Astrocyte (in vitro differentiated cells and primary cell): ENCODE measurements around the gene RAB29. TPM values are rescaled to one million over a fixed set of nuclear protein-coding genes. Genes with fewer than 3 reads are reported as not detected.

Experiments used
- DNase-seq: peaks from one replicate; pipeline ENCODE4 v3.0.0-alpha.2; 2010; ENCODE audit warnings: low read depth
- FAIRE-seq: peaks from 2 replicates; lab custom pipeline; 2011; peaks lifted over from hg19 to GRCh38; lab: Jason Lieb, UNC
- H2AFZ ChIP-seq: 2 replicates; pipeline ENCODE4 v1.6.0; 2012; ENCODE audit warnings: low read depth, low read length, inconsistent platforms
- H3K27ac ChIP-seq: 2 replicates; pipeline ENCODE4 v1.5.1; 2011; ENCODE audit warnings: low read depth, low read length, inconsistent platforms
- H3K27me3 ChIP-seq: 2 replicates; pipeline ENCODE4 v1.6.0; 2011; ENCODE audit warnings: low read length, inconsistent platforms; ENCODE audit not compliant: insufficient read depth
- H3K36me3 ChIP-seq: 2 replicates; pipeline ENCODE4 v1.5.1; 2011; ENCODE audit warnings: low read length, inconsistent platforms; ENCODE audit not compliant: insufficient read depth
- H3K4me1 ChIP-seq: 2 replicates; pipeline ENCODE4 v1.5.1; 2011; ENCODE audit warnings: low read length, inconsistent platforms; ENCODE audit not compliant: insufficient read depth
- H3K4me2 ChIP-seq: 2 replicates; pipeline ENCODE4 v1.6.0; 2012; ENCODE audit warnings: low read length, inconsistent platforms
- H3K4me3 ChIP-seq: 2 replicates; pipeline ENCODE4 v1.5.1; 2011; ENCODE audit warnings: low read depth, mild to moderate bottlenecking, low read length, inconsistent platforms; ENCODE audit not compliant: insufficient read depth
- H3K79me2 ChIP-seq: 2 replicates; pipeline ENCODE4 v1.6.0; 2012; ENCODE audit warnings: mild to moderate bottlenecking, low read length, inconsistent platforms; ENCODE audit not compliant: insufficient read depth
- H3K9ac ChIP-seq: 2 replicates; pipeline ENCODE4 v1.6.0; 2012; ENCODE audit warnings: mild to moderate bottlenecking, low read length, inconsistent platforms
- H3K9me3 ChIP-seq: 2 replicates; pipeline ENCODE4 v1.5.1; 2012; ENCODE audit warnings: low read depth, mild to moderate bottlenecking, low read length, inconsistent platforms; ENCODE audit not compliant: insufficient read depth
- H4K20me1 ChIP-seq: 2 replicates; pipeline ENCODE4 v1.6.0; 2012; ENCODE audit warnings: low read length, inconsistent platforms; ENCODE audit not compliant: insufficient read depth
- H3K27ac Mint-ChIP-seq: one replicate; pipeline ENCODE4 v1.8.0; 2021; ENCODE audit warnings: mild to moderate bottlenecking, mixed read lengths; ENCODE audit not compliant: unreplicated experiment
- H3K27me3 Mint-ChIP-seq: one replicate; pipeline ENCODE4 v1.8.0; 2021; ENCODE audit warnings: low read depth, mixed read lengths; ENCODE audit not compliant: unreplicated experiment
- H3K36me3 Mint-ChIP-seq: one replicate; pipeline ENCODE4 v1.8.0; 2021; ENCODE audit warnings: low read depth, mixed read lengths; ENCODE audit not compliant: unreplicated experiment
- H3K4me1 Mint-ChIP-seq: one replicate; pipeline ENCODE4 v1.8.0; 2021; ENCODE audit warnings: low read depth, mixed read lengths; ENCODE audit not compliant: unreplicated experiment
- H3K4me3 Mint-ChIP-seq: one replicate; pipeline ENCODE4 v1.8.0; 2021; ENCODE audit warnings: mild to moderate bottlenecking, moderate library complexity, mixed read lengths; ENCODE audit not compliant: unreplicated experiment
- H3K9me3 Mint-ChIP-seq: one replicate; pipeline ENCODE4 v1.8.0; 2021; ENCODE audit warnings: mild to moderate bottlenecking, mixed read lengths; ENCODE audit not compliant: unreplicated experiment
- EZH2 ChIP-seq: IDR thresholded peaks from 2 replicates; pipeline ENCODE4 v1.6.1; 2012; ENCODE audit warnings: mild to moderate bottlenecking, low read length, inconsistent platforms; ENCODE audit not compliant: insufficient read depth
- total RNA-seq: library from RNA; stranded (reverse); gene quantifications from 2 replicates; pipeline ENCODE4 v1.2.1, GENCODE V29; 2021
- TF ChIP-seq, protein P1 (sequence below): IDR thresholded peaks from 2 replicates; pipeline ENCODE4 v1.5.1; 2011; ENCODE audit warnings: low read depth, mild to moderate bottlenecking, inconsistent platforms, low read length, moderate library complexity; ENCODE audit not compliant: insufficient read depth

The RAB29 gene
- total RNA-seq, 1 donor from 2014 or later = 13.3 TPM

DNA sequence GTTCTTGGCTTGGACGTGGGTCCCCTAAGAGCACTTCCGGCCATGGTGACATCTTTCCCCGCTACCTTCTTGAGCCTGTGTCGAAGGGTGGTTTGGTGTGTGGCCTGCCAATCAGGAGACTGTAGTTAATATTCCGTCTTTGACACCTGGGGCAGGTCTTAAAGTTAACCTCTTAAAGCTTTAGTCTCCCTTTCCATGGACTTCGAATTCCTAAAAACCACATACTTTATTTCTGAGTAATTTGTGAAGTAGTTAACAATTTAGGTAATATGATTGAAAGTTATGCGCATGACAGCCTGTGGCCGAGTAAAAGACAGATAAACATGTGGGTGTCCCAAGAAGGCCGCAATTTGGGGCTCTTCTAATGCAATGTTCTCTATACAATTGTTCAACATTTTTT lies 10.2 kb upstream of the RAB29 start:
- no peak overlapping the region for H3K27ac Mint-ChIP-seq
- Histone ChIP-seq H4K20me1 (no peaks in the 10 kb centered on the region), H3K4me3 (no peak overlapping the region), H3K4me2 (no peak overlapping the region), H3K9me3 (no peaks in the 10 kb centered on the region), H2AFZ (no peak overlapping the region), H3K27ac (no peak overlapping the region), H3K27me3 (peaks cover 2% of the 10 kb centered on the region), H3K9ac (no peak overlapping the region), H3K4me1 (peaks cover 5% of the 10 kb centered on the region), H3K36me3 (peaks cover 2% of the 10 kb centered on the region), H3K79me2 (no peaks in the 10 kb centered on the region)
- peaks cover 4% of the 10 kb centered on the region for H3K27me3 Mint-ChIP-seq
- H3K36me3 Mint-ChIP-seq = no peaks in the 10 kb centered on the region
- no peaks in the 10 kb centered on the region for H3K9me3 Mint-ChIP-seq
- TF ChIP-seq, protein P1, sequence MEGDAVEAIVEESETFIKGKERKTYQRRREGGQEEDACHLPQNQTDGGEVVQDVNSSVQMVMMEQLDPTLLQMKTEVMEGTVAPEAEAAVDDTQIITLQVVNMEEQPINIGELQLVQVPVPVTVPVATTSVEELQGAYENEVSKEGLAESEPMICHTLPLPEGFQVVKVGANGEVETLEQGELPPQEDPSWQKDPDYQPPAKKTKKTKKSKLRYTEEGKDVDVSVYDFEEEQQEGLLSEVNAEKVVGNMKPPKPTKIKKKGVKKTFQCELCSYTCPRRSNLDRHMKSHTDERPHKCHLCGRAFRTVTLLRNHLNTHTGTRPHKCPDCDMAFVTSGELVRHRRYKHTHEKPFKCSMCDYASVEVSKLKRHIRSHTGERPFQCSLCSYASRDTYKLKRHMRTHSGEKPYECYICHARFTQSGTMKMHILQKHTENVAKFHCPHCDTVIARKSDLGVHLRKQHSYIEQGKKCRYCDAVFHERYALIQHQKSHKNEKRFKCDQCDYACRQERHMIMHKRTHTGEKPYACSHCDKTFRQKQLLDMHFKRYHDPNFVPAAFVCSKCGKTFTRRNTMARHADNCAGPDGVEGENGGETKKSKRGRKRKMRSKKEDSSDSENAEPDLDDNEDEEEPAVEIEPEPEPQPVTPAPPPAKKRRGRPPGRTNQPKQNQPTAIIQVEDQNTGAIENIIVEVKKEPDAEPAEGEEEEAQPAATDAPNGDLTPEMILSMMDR = no peak
- no peak for TF ChIP-seq EZH2
- H3K4me3 Mint-ChIP-seq = no peak overlapping the region
- no peaks in the 10 kb centered on the region for H3K4me1 Mint-ChIP-seq
- FAIRE-seq (no peak), DNase-seq (no peak)

DNA sequence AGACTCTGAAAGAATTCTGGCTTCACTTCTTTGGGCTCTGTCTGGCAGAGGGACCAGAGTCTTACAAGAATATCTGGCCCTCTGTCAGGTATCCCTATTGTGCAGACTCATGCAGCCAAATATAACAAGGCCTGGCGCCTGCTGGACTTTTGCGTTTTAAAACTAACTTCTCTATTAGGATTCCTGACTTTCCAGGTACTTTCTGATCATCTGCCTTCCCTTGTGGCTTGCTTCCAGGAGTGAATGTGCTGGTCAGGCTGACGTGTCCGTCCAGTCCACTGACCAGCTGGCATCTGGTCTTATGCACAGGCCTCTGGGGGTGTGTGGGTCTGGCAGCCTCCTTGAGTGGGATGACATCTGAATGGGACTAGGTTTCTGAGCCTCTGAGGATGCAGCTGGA lies 8.6 kb upstream of the RAB29 start:
- Mint-ChIP-seq H3K27ac (no peak overlapping the region), H3K27me3 (peaks cover 5% of the 10 kb centered on the region), H3K9me3 (no peaks in the 10 kb centered on the region), H3K36me3 (no peaks in the 10 kb centered on the region), H3K4me1 (no peaks in the 10 kb centered on the region), H3K4me3 (no peak overlapping the region)
- TF ChIP-seq, protein P1 = no peak
- TF ChIP-seq EZH2 = no peak
- no peak overlapping the region for H3K27ac ChIP-seq
- H3K9me3 ChIP-seq = no peaks in the 10 kb centered on the region
- no peak overlapping the region for H2AFZ ChIP-seq
- H4K20me1 ChIP-seq = no peaks in the 10 kb centered on the region
- DNase-seq (peak; percentile 79), FAIRE-seq (no peak)
- no peak overlapping the region for H3K9ac ChIP-seq
- peaks cover 2% of the 10 kb centered on the region for H3K27me3 ChIP-seq
- no peak overlapping the region for H3K4me3 ChIP-seq
- H3K4me1 ChIP-seq = peaks cover 5% of the 10 kb centered on the region
- no peaks in the 10 kb centered on the region for H3K79me2 ChIP-seq
- H3K36me3 ChIP-seq = no peaks in the 10 kb centered on the region
- H3K4me2 ChIP-seq = peak overlapping the region; percentile 6

DNA sequence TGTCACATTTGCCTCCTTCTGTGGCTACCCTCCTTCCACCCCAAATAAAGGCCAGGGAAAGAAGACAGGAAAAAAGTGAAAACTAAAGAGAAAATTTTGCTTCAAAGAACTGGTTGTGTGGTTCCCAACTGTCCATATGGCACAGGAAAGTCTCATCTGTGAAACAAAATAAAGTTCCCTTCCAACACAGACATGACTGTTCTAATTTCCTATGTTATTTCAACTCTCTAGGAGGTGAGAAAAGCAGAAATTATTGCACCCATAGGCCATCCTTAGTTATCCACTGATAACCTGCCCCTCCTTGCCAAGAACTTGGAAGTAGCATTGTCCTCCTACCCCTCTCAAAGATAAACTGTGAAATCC lies 8.1 kb upstream of the RAB29 start:
- no peaks in the 10 kb centered on the region for H3K36me3 Mint-ChIP-seq
- H3K4me2 ChIP-seq = no peak overlapping the region
- H3K27ac Mint-ChIP-seq = no peak overlapping the region
- no peak overlapping the region for H3K4me3 ChIP-seq
- H4K20me1 ChIP-seq = no peaks in the 10 kb centered on the region
- no peak overlapping the region for H3K27ac ChIP-seq
- no peak overlapping the region for H3K4me3 Mint-ChIP-seq
- H3K79me2 ChIP-seq = no peaks in the 10 kb centered on the region
- H3K36me3 ChIP-seq = no peaks in the 10 kb centered on the region
- H3K9me3 Mint-ChIP-seq = no peaks in the 10 kb centered on the region
- H3K9ac ChIP-seq = no peak overlapping the region
- H3K27me3 Mint-ChIP-seq = peaks cover 6% of the 10 kb centered on the region
- peaks cover 2% of the 10 kb centered on the region for H3K27me3 ChIP-seq
- TF ChIP-seq EZH2 = no peak
- H3K4me1 ChIP-seq = peaks cover 5% of the 10 kb centered on the region
- DNase-seq = no peak
- no peaks in the 10 kb centered on the region for H3K4me1 Mint-ChIP-seq
- no peaks in the 10 kb centered on the region for H3K9me3 ChIP-seq
- H2AFZ ChIP-seq = no peak overlapping the region
- no peak for FAIRE-seq
